ENCODE results near the gene ASAP2.

DNA sequence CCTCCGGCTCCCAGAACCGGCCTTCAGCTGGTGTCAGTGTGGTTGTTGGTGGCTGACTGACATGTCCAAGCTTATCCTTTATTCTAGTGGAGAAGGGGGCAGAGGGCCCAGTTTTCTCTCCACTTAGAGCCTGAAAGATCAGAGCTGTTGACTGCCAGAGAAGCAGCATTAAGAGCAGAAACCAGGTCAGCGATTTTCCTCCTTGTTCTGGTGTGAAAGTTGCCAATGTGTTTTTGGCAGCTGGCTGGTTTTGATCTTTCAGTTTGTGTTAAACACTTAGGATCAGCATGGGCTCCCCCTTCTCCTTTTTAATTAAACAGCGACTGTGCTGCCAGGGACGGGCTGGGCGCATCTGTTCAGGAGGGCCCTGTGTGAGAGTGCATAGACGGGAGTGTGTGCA lies 100.9 kb downstream of the ASAP2 start:
- no peak for TF ChIP-seq POLR2A (IDR thresholded peaks at IDR 0.05; ENCODE audit: low read depth, low read length)
- no peak for TF ChIP-seq TAF1 (IDR thresholded peaks at IDR 0.05; ENCODE audit: borderline replicate concordance, low read depth, low read length)
